EL (cell line): ENCODE measurements around the gene OR4P4.

Experiments used
- DNase-seq: peaks from one replicate; pipeline ENCODE4 v3.0.0-alpha.2; 2016

The OR4P4 gene

DNA sequence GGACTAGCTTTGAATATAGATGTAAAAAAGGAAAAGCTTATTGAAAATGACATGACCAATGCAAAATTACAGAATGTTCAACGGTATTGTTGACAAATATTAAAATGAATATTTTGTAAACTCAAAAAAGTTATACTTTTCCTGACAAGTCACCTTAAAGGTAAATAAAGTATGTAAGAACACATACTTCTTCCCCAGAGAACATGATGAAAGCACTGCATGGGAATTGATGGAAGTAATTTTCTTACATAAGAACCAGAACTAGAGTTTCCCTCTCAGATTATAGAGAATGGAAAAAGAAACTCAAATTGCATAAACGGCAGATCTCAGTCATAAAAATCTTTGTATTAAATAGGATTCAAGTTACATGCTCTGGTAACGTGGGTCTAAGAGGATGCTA lies at the start of gene OR4P4:
TSS of gene OR4P4 (plus strand) at position 301 of the 400 bp plus-strand sequence.
- DNase-seq, result no peak

DNA sequence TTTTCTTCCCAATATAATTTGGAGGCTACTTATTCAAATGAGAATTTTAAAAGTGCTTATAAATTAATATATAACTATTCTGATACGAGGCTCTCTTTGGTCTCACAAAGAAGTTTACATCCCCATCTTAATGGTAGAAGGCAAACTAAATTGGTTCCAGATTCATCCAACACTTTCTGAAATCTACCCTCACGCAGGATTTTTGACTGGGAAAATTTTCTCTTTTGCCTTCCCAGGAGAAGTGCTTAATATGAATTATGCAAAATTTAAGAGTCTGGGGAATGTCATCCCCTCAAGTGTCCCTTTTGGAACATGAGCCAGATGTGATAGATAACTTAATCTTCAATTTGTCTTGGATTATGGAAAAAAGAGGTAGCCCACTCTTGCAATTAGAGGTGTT lies 27.4 kb upstream of the OR4P4 start, which contains the start of gene OR4C11:
TSS of gene OR4C11 (minus strand) at position 101 of the 400 bp plus-strand sequence. CDS start 3,272 bp downstream, outside the sequence.
- no peak for DNase-seq

DNA sequence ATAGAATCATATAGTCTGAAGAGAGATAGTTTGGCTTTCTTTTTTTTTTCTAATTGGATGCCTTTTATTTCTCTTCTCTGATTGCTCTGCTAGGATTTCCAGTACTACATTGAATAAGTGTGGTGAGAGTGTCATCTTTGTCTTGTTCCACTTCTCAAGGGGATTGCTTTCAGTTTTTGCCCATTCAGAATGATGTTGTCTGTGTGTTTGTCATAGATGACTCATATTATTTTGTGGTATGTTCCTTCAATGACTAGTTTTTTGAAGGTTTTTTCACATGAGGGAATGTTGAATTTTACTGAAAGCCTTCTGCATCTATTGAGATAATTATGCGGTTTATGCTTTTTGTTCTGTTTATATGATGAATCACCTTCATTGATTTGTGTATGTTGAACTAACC lies 10.4 kb upstream of the OR4P4 start:
- DNase-seq, result no peak

DNA sequence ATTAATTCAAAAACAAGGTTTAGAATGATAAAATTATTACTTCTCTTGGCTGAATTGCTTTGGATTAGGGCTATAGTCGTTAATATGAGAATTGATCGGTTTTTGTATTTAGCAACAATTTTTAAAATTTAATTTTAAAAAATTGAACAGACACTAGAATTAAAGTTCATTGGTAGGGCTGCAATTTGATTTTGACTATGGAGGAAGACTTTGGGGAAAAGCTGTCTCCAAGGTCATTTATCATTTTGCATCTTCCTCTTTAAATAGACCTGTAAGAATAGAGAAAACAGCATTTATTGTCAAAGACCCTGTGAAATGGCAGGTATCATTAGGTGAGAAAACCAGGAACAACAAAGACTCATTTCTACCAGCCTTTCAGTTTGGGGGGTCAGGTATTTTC lies 13.1 kb downstream of the OR4P4 start, which contains the start of gene OR4S2:
TSS of gene OR4S2 (plus strand) at position 301 of the 400 bp plus-strand sequence. CDS start 2,577 bp downstream, outside the sequence.
- no peak for DNase-seq

DNA sequence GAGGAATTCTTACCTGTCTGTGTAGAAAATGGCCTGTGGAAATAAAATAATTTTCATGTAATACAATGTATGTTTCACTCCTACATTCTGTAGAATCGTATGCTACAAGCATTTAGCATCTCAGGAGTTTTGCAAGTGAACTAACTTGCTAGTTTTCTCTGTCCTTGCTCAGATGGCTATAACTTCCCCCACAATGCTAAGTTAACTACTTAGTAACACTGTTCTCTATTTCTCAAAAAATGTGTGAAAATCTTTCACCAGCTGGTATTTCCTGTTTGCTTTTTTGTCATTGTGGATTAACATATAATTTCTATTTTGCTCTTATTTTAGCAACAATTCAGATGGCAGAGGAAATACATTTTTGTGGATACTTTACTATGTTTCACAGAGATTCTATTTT lies 17.6 kb downstream of the OR4P4 start:
- no peak for DNase-seq

DNA sequence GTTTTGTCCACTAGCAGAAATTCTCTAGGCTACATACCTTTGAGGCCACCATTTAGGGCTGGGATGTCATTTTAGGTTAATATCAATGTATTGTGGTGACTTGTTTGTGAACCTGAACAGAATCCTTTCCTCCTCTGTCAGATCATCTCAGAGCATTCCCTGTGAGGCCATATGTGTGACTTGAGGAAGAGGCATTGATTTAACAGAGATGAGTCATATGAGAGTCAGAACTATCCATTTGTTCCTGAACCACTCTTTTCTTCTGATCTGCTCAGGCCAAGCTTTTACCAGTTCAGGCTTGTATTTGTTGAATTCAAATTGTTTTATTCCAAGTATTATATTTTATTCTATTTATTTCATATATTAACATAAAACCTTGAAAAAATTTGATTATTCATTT lies 20.2 kb downstream of the OR4P4 start:
- no peak for DNase-seq

DNA sequence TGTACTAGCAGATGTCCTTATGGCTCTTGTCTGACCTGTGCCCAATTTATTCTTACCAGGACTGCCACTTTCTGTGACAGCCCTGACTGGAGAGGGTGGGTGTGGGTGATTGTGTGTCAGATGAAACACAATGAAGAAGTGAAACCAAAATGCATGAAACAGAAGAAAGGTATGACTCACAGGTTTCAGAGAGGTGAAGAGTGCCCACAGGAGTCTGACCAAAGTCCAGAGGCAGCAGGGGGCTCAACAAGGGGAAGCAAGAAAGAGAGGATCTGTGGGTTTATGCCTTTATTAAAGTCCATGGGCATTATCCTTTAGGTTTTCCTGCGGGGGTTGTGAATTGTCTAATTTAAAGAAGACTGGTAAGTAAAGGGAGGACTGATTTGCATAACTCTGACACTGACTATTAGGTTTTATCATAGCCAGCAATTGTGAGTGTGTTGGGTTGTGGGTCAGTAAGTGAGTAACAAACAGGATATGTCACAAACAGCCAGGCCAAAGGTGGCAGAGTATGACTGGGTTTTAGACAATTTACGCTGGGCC lies 23.2 kb downstream of the OR4P4 start:
- DNase-seq, result no peak

DNA sequence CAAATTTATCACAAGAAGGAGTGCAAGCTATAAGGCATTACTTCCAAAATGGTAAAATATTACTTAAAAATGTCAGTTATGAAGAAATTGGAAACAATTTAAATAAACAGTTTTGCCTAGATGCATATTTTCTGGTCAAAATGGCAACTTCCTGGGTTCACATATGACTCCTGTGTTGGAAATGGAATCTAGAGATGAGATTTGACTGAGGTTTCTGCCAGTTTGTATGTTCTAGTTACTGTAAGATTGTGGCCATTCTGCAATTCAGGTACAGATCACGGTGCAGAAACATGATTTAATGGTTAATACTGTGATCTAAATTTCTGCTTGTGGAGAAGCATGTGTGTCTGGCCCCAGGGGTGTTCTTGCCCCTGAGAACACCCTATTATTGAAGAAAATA lies 23.7 kb downstream of the OR4P4 start:
- DNase-seq, result no peak

DNA sequence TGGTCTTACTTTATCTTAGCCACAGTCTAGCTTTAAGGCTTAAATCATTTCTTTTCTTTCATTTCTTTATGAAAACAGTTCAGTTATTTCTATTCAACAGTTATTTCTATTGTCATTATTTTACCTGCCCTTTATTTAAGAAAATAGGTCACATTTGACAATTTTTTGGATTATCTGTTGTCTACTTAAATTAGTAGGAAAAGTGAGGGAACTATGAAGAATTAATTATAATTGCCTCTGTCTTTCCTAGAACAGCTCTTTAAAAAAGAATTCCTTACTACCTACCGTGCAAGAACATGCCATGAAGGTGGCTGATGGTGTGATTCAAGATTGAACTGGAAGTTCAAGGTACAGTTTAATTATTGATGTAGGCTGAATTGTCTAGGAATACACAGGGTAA lies 27.0 kb downstream of the OR4P4 start, which contains the start of gene OR4C6:
TSS of gene OR4C6 (plus strand) at position 301 of the 400 bp plus-strand sequence. CDS start 2,966 bp downstream, outside the sequence.
- DNase-seq, result no peak

DNA sequence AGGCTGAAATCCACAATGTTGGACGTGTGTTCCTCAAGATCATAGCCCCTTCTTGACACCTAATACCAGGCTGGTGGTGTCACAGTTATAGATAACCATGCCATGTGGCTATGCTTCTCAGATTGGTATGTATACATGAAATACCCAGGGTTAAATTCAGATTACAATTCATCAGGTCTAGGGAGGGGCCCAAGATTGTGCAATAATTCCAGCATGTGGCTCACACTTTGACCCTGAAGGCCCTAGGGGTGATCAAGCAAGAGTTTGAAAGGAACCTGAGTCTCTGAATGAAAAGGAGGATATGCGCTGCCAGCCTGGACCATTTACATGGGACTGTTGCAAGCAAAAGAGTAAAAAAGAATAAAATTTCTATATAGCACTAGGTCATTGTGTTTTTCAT lies 34.5 kb downstream of the OR4P4 start:
- no peak for DNase-seq

DNA sequence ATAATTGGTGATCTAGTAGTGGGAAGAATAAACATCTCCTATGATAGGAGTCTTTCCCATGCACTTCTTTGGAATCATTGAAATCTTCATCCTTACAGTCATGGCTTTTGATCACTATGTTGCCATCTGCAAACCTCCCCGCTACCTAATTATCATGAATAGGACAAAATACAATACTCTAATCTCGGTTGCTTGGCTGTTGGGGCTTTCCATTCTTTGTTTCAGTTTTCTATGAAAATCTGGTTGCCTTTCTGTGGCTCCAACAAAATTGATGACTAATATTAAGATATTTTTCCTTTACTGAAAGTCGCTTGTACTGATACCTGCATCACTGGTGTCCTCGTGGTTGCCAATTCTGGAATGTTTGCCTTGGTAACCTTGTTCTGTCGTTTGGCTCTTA lies 38.9 kb downstream of the OR4P4 start:
- DNase-seq, result no peak
